Duodenal mucosa (tissue), 2 donors: ENCODE results near the gene POLR1H.
"Not testable (repeated sequence)": the region's sequence is repeated elsewhere in the genome, so short reads cannot be mapped to it uniquely, and the experiment has no call there.

Experiments
- H3K27ac ChIP-seq: one replicate; pipeline ENCODE4 v1.7.0; 2013; ENCODE audit warnings: low read depth, low read length
- H3K27me3 ChIP-seq, 2 donors: one replicate each; pipeline ENCODE4 v1.7.0; 2013; ENCODE audit warnings: low read length in 2 of 2, control low read depth in 1 of 2; ENCODE audit not compliant: insufficient read depth in 2 of 2, control insufficient read depth in 1 of 2
- H3K36me3 ChIP-seq, 2 donors: one replicate each; pipeline ENCODE4 v1.7.0; 2013; ENCODE audit warnings: low read length in 2 of 2, control low read depth in 1 of 2; ENCODE audit not compliant: insufficient read depth in 2 of 2, control insufficient read depth in 1 of 2
- H3K4me1 ChIP-seq, 2 donors: one replicate each; pipeline ENCODE4 v1.7.0; 2013; ENCODE audit warnings: low read length in 2 of 2, control low read depth in 1 of 2; ENCODE audit not compliant: insufficient read depth in 2 of 2, control insufficient read depth in 1 of 2
- H3K4me3 ChIP-seq, 2 donors: one replicate each; pipeline ENCODE4 v1.7.0; 2013; ENCODE audit warnings: low read length in 2 of 2, low read depth in 1 of 2
- H3K9ac ChIP-seq, 2 donors: one replicate each; pipeline ENCODE4 v1.7.0; 2013; ENCODE audit warnings: low read length in 2 of 2, low read depth in 1 of 2
- H3K9me3 ChIP-seq, 2 donors: one replicate each; pipeline ENCODE4 v1.7.0; 2013; ENCODE audit warnings: low read length in 2 of 2, control low read depth in 1 of 2; ENCODE audit not compliant: control insufficient read depth in 1 of 2

Gene POLR1H

GRCh38 chr6:30061092-30061857 lies at the start of gene POLR1H:
Gene POLR1H, plus strand, starts transcription at chr6:30061265. Its CDS starts 260 bp downstream, at chr6:30061525.
- H3K36me3 ChIP-seq = peaks cover 3 to 9% of the 10 kb centered on the region in 2 donors
- H3K27ac ChIP-seq = peak within 1 kb of the TSS; percentile 88

GRCh38 chr6:30013291-30013922 lies 47.7 kb upstream of the POLR1H start:
- H3K36me3 ChIP-seq = no peaks in the 10 kb centered on the region
- H3K4me1 ChIP-seq = no peaks in the 10 kb centered on the region
- no peak overlapping the region for H3K9ac ChIP-seq
- no peak overlapping the region for H3K4me3 ChIP-seq
- no peak overlapping the region for H3K27ac ChIP-seq
- no peaks in the 10 kb centered on the region for H3K9me3 ChIP-seq
- H3K27me3 ChIP-seq = peaks cover 0 to 5% of the 10 kb centered on the region in 2 donors

More at GRCh38 chr6:30061092-30061857, at the start of gene POLR1H:
- no peaks in the 10 kb centered on the region for H3K9me3 ChIP-seq
- peaks cover 21 to 30% of the 10 kb centered on the region in 2 donors for H3K4me1 ChIP-seq
- H3K9ac ChIP-seq = peak within 1 kb of the TSS; percentile 85 to 92
- H3K4me3 ChIP-seq = peak within 1 kb of the TSS; percentile 87 to 97
- H3K27me3 ChIP-seq = no peaks in the 10 kb centered on the region

GRCh38 chr6:30019819-30020218 lies 41.2 kb upstream of the POLR1H start:
- H3K9ac ChIP-seq = no peak overlapping the region
- H3K36me3 ChIP-seq = peaks cover 0 to 11% of the 10 kb centered on the region in 2 donors
- H3K27ac ChIP-seq = no peak overlapping the region
- no peaks in the 10 kb centered on the region for H3K9me3 ChIP-seq
- no peaks in the 10 kb centered on the region for H3K27me3 ChIP-seq
- H3K4me3 ChIP-seq = no peak overlapping the region
- no peaks in the 10 kb centered on the region for H3K4me1 ChIP-seq

- H3K27ac ChIP-seq = no peak overlapping the region
- no peak overlapping the region for H3K9ac ChIP-seq
- no peaks in the 10 kb centered on the region for H3K27me3 ChIP-seq
- H3K4me1 ChIP-seq = no peaks in the 10 kb centered on the region
- H3K36me3 ChIP-seq = peaks cover 0 to 11% of the 10 kb centered on the region in 2 donors
- no peak overlapping the region for H3K4me3 ChIP-seq
- H3K9me3 ChIP-seq = no peaks in the 10 kb centered on the region
Measured at GRCh38 chr6:30020626-30021025, 40.4 kb upstream of the POLR1H start.

GRCh38 chr6:30022189-30022588 lies 38.9 kb upstream of the POLR1H start:
- H3K27me3 ChIP-seq = no peaks in the 10 kb centered on the region

GRCh38 chr6:30022712-30023111 lies 38.4 kb upstream of the POLR1H start:
- not testable (repeated sequence) for H3K9me3 ChIP-seq, H3K4me3 ChIP-seq, H3K4me1 ChIP-seq, H3K9ac ChIP-seq, H3K27me3 ChIP-seq, H3K27ac ChIP-seq
- H3K36me3 ChIP-seq = peaks cover 0 to 11% of the 10 kb centered on the region in 2 donors

More at GRCh38 chr6:30022189-30022588, 38.9 kb upstream of the POLR1H start:
- Histone ChIP-seq H3K4me1 (no peaks in the 10 kb centered on the region), H3K36me3 (peaks cover 0 to 11% of the 10 kb centered on the region in 2 donors), H3K4me3 (no peak overlapping the region), H3K27ac (no peak overlapping the region), H3K9me3 (no peaks in the 10 kb centered on the region), H3K9ac (no peak overlapping the region)

GRCh38 chr6:30025186-30025585 lies 35.9 kb upstream of the POLR1H start:
- H3K4me3 ChIP-seq = no peak overlapping the region
- peaks cover 0 to 5% of the 10 kb centered on the region in 2 donors for H3K36me3 ChIP-seq
- no peak overlapping the region for H3K9ac ChIP-seq
- no peaks in the 10 kb centered on the region for H3K9me3 ChIP-seq
- no peaks in the 10 kb centered on the region for H3K27me3 ChIP-seq
- H3K4me1 ChIP-seq = no peaks in the 10 kb centered on the region
- H3K27ac ChIP-seq = no peak overlapping the region

GRCh38 chr6:30029588-30029987 lies 31.5 kb upstream of the POLR1H start:
- no peaks in the 10 kb centered on the region for H3K9me3 ChIP-seq
- no peaks in the 10 kb centered on the region for H3K4me1 ChIP-seq
- H3K27ac ChIP-seq = no peak overlapping the region
- H3K27me3 ChIP-seq = no peaks in the 10 kb centered on the region
- H3K4me3 ChIP-seq = no peak overlapping the region
- peaks cover 0 to 3% of the 10 kb centered on the region in 2 donors for H3K36me3 ChIP-seq
- H3K9ac ChIP-seq = no peak overlapping the region

- H3K4me1 ChIP-seq = no peaks in the 10 kb centered on the region
- H3K9me3 ChIP-seq = no peaks in the 10 kb centered on the region
- no peak overlapping the region for H3K4me3 ChIP-seq
- no peak overlapping the region for H3K9ac ChIP-seq
- no peak overlapping the region for H3K27ac ChIP-seq
- peaks cover 0 to 3% of the 10 kb centered on the region in 2 donors for H3K36me3 ChIP-seq
- no peaks in the 10 kb centered on the region for H3K27me3 ChIP-seq
Measured at GRCh38 chr6:30031381-30031780, 29.7 kb upstream of the POLR1H start.

GRCh38 chr6:30033440-30033839 lies 27.6 kb upstream of the POLR1H start:
- H3K4me1 ChIP-seq, H3K9ac ChIP-seq, H3K27ac ChIP-seq, H3K4me3 ChIP-seq, H3K9me3 ChIP-seq, H3K36me3 ChIP-seq, H3K27me3 ChIP-seq: not testable (repeated sequence)
